ENCODE results near the gene PRAC1.

DNA sequence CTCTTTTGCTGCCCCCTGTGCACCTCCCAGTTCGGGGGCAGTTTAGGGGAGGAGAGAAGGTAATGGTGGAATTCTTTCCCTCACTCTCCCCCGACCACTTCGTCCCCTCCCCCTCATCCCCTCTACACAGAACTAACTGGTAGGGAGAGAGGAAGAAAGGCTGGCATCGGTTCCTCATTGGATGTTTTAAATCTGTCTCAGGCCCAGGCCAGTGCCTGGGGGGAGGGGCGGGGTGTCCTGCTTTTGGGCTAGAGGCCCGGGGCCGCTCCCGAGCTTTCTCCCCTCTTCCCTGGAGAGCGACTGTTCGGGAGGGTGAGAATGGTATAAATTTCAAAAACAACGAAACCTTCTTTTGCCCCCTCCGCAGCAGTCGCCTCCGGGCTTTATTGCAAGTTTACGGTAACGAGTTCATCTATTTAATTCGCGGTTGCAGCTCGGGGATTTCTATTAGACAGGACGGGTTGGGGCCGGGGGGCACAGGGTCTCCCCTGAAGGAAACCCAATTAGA is 651 bp upstream of the PRAC1 start, which contains the start of gene PRAC2:
- TF ChIP-seq, protein P1, sequence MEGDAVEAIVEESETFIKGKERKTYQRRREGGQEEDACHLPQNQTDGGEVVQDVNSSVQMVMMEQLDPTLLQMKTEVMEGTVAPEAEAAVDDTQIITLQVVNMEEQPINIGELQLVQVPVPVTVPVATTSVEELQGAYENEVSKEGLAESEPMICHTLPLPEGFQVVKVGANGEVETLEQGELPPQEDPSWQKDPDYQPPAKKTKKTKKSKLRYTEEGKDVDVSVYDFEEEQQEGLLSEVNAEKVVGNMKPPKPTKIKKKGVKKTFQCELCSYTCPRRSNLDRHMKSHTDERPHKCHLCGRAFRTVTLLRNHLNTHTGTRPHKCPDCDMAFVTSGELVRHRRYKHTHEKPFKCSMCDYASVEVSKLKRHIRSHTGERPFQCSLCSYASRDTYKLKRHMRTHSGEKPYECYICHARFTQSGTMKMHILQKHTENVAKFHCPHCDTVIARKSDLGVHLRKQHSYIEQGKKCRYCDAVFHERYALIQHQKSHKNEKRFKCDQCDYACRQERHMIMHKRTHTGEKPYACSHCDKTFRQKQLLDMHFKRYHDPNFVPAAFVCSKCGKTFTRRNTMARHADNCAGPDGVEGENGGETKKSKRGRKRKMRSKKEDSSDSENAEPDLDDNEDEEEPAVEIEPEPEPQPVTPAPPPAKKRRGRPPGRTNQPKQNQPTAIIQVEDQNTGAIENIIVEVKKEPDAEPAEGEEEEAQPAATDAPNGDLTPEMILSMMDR (conservative IDR thresholded peaks at IDR 0.05 in 1 of 2, IDR thresholded peaks at IDR 0.05 in 1 of 2; ENCODE audit: low read depth in 1 of 2, low read length in 2 of 2) = no peak
- no peak for TF ChIP-seq EZH2 (IDR thresholded peaks at IDR 0.05; ENCODE audit: low read length, missing control alignments)

Measured in fibroblast of lung (primary cell).